Ovary (tissue), 3 donors: ENCODE data around the gene RGS6.

Experiments
- EP300 ChIP-seq: sonication (generic); formaldehyde crosslinking; IDR thresholded peaks from one replicate; pipeline ENCODE4 v1.6.1; 2017; ENCODE audit warnings: antibody characterized with exemption
- TF ChIP-seq, protein P1 (sequence below), 3 donors: fragments of 450-650 bp in 2 of 3; fragments of 200-600 bp in 1 of 3; IDR thresholded peaks; one replicate each; pipeline versions ENCODE4 v1.5.1 to v1.8.0; 2016 to 2022; ENCODE audit warnings: antibody characterized with exemption in 3 of 3, mild to moderate bottlenecking in 1 of 3
- donor health status: DM: no; HTN: no; CAD: no.

DNA sequence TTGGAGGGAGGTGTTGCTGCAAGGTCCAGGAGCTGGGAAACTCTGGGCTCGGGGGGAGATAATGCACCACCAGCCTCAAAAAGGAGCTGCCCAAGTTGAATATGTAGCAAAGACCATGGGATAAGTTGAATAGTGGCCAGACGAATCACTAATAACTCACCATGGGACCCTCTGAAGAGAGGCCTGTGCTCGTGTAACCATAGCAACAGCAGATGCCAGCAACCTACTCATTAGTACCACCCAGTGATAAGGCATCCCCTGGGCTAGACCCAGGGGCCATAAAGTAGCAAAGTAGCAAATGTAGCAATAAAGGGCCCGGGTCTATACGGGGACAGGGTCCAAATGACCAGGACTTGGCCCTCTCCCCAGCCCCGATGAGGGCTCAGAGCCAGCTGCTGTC, 633.7 kb downstream of the RGS6 start:
- no peak for TF ChIP-seq EP300
- TF ChIP-seq, protein P1, sequence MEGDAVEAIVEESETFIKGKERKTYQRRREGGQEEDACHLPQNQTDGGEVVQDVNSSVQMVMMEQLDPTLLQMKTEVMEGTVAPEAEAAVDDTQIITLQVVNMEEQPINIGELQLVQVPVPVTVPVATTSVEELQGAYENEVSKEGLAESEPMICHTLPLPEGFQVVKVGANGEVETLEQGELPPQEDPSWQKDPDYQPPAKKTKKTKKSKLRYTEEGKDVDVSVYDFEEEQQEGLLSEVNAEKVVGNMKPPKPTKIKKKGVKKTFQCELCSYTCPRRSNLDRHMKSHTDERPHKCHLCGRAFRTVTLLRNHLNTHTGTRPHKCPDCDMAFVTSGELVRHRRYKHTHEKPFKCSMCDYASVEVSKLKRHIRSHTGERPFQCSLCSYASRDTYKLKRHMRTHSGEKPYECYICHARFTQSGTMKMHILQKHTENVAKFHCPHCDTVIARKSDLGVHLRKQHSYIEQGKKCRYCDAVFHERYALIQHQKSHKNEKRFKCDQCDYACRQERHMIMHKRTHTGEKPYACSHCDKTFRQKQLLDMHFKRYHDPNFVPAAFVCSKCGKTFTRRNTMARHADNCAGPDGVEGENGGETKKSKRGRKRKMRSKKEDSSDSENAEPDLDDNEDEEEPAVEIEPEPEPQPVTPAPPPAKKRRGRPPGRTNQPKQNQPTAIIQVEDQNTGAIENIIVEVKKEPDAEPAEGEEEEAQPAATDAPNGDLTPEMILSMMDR (IDR thresholded peaks at IDR 0.05), result no peak
